Measurements from ENCODE around the gene COL13A1.

Gene COL13A1

DNA sequence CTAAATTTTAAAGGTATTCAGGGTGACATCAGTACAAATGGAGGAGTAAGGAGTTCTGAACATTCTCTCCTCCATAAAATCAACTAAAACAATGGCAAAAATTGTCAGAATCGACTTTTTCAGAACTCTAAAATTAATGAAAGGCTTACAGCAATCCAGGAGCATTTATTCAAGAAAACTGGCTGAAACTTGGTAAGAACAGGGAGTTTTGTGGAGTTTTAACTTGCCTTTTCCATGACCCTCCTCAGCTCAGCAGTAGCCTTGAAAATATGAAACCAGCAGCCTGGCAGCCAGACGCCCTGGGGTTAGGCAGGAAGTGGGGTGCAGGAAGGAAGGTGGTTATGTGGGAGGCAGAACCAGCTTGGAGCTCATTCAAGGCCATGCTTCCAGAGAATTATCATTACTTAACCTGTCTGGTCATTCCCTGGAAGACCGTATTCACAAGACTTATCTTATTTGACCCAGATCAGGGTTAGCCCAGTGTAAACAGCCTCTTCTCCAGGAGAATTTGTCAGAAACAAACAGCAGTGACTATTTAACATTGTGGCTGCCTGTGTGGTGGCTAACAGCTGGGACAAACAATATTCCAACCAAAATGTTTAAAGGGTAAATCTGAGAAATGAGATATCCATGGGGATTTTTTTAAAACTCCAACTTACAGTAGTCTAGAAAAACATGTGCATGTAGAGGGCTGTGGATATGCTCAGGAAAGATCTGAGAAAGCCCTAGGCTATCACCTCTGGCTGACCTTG, 175.3 kb downstream of the COL13A1 start:
- no peak for DNase-seq

DNA sequence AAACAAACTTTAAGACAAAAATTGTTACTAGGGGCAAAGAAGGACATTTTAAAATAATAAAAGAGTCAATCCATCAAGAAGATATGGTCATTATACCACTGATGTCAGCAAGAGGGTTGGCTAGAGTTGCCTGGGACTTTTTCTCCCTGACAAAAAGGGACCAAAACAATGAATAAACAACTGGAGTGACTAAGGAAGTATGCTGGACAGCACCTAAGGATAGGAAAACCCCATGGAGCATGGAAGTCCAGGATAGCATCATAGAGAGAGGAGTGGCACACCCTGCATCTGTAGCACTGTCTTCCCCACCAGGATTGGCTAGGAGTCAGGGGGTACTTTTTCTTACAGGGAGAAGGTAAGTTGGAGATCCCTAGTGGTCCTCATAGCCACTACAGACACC, 177.5 kb downstream of the COL13A1 start:
- DNase-seq = no peak

DNA sequence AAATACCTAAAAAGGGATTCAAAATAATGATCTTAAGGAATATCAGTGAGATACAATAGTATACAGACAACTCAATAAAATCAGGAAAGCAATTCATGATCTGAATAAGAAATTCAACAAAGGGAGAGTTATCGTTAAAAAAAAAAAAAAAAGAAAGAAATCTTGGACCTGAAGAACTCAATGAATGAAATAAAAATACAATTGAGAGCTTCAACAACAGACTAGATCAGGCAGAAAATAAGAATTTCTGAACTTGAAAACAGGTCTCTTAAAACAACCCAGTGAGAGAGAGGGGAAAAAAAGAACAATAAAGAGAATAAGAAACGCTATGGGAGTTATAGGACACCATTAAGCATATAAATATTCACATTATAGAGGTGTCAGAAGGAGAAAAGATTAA, 179.0 kb downstream of the COL13A1 start:
- no peak for DNase-seq

DNA sequence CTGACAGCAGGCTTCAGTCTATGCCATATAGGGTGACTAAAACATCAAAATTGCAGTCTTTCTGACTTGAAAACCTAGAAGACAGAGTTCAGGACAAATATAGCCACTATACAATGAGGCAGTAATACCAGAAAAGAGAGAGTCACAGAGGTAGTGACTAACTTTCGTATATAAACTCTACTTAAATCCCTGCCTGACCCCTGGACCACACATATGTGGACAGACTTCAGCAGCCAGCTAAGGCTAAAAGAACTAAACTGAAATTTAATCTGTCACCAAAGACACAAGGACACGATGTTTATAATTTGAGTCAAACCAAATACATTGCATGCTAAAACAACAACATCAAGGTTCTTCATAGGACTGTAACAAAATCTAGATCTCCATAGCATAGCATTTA, 186.4 kb downstream of the COL13A1 start:
- DNase-seq = no peak

DNA sequence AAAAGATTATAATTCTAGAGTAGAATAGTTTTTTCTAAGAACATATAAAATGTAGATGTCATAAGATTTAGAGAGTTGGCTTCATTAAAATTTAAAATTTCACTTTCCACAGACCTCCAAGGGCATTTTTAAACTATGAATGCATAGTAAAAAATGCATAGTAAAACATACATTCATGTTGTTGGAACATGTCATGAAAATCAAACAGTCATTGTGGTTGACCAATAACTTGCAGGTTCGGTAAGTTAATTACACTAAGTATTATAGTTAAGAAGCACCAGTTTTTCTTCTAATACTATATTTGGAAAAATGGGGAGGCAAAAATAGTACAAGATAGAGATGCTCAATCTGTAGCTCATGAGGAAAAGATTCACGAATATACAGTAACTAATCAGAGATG, 189.4 kb downstream of the COL13A1 start:
- no peak for DNase-seq

DNA sequence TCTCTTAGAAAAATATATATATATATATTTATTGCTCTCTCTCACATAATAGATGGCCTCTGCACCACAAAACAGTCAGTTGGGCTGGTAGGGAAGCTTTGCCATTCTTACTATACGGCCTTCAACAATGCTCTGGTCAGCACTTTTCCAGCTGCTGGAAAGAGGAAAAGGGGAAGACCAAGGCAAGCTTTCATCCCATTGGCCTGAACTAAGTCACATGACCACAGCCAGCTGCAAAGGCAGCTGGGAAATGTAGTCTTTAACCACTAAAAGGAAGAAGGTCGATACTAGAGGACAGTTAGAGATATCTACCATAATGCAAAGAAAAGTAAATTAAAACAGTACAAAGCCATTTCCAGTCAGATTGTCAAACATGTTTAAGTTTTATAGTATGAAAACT, 192.6 kb downstream of the COL13A1 start:
- peak; percentile 62 for DNase-seq

DNA sequence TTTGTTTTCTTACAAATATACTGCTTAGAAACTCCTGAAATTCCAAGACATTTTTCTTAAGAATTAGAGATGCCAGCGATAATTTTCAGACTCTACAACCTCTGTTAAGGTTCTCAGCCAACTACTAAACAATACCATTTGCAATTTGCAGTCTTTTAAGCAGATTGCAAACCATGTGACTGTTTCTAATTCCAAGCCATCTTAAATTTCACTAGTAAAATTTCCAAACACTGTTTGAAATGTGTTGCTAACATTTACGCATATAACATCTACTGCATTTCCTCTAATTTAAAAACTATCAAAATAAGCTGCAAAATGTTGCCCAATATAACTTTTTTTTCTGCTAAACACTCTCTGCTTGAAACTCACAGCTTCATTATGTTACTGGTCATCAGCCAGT, 194.9 kb downstream of the COL13A1 start:
- no peak for DNase-seq

DNA sequence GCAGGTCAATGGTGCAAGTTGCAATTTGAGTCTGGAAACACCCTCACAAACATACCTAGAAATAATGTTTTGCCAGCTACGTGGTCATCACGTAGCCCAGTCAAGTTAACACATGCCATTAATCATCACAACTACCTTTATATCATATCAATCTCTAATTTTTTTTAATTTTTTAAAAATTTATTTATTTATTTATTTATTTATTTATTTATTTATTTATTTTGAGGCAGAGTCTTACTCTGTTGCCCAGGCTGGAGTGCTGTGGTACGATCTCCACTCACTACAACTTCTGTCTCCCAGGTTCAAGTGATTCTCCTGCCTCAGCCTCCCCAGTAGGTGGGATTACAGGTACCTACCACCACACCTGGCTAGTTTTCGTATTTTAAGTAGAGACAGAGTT, 198.6 kb downstream of the COL13A1 start:
- no peak for DNase-seq

DNA sequence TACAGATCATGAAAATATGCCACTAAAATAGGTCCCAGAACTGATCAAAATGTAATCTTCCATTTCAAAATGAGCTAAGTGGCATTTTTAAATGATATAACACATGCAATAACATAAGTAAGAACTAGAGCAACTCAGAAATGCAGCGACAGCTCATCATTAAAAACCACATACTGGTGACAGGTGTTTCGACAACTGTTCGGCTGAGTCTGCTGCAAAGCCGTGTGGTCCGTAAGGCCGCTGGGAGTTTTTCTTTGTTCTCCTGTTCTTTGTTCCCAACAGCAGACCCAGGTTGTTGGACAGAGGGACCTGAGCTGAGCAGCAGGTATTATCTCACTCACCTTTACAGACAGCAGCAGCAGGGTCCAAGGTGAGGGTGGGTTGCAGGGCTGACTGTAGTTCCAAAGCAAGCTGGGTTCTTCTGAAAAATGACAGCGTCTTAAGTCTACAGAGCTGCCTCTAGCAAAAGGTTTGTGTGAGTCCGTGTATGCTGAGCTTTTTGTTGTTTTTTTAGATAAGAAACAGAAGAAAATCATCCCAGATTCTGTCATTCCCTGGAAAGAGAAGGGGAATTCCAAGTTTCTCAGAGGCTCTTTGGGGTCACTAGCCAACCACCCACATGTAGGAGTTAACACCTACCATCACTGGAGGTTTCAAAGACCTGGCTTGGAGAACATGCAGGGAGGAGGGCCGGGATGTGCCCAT, 205.6 kb downstream of the COL13A1 start:
- DNase-seq = no peak

Measured in DMS153 (cell line).